SK-N-SH (cell line): Measurements from ENCODE around the gene C8B.

Source experiments
- PBX3 ChIP-seq: IDR thresholded peaks from 2 replicates; pipeline ENCODE4; 2012
- TF ChIP-seq, protein P1 (sequence below): fragments of 200-600 bp; sonication (generic); IDR thresholded peaks from 2 replicates; pipeline ENCODE4 v1.6.1; 2017; ENCODE audit warnings: antibody characterized with exemption, mild to moderate bottlenecking, moderate library complexity

DNA sequence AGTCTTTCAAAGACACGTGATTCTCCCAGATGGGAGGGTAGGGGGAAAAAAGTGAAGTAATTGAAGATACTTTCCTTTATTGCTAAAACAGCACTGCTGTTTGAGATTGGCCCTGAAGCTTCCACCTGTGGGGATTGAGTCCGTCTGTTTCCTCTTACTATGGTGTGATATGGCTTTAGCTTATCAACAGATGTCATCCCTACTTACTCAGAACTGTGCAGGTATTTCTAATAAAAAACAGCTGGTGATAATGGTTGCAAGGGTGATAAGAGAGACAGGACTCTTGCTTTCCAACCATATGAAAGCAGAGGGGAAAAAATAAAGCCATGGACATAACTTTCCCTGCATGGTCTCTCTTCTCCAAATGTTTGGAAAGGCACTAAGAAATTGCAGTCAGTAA is 41.7 kb upstream of the C8B start:
- TF ChIP-seq, protein P1, sequence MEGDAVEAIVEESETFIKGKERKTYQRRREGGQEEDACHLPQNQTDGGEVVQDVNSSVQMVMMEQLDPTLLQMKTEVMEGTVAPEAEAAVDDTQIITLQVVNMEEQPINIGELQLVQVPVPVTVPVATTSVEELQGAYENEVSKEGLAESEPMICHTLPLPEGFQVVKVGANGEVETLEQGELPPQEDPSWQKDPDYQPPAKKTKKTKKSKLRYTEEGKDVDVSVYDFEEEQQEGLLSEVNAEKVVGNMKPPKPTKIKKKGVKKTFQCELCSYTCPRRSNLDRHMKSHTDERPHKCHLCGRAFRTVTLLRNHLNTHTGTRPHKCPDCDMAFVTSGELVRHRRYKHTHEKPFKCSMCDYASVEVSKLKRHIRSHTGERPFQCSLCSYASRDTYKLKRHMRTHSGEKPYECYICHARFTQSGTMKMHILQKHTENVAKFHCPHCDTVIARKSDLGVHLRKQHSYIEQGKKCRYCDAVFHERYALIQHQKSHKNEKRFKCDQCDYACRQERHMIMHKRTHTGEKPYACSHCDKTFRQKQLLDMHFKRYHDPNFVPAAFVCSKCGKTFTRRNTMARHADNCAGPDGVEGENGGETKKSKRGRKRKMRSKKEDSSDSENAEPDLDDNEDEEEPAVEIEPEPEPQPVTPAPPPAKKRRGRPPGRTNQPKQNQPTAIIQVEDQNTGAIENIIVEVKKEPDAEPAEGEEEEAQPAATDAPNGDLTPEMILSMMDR, result no peak
- no peak for TF ChIP-seq PBX3
